ENCODE measurements around the gene CATSPERE.

DNA sequence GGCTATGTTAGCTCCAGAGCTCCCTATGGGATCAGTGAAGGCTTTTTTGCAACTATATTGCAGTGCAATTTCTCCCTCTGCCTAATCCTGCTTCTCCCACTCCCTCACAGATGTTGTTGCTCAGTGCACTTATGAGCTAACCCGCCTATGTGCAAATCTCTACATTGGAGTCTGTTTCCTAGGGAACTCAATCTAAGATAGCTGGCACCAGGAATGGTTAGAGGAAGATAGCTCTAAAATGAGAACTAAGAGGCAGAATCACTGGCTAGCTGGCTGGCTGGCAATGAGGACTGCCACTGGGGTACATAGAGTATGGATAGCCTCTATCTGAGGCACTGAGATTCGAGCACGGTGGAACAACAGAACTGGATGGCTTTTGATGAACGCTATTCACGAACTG, 48.9 kb upstream of the CATSPERE start:
- TF ChIP-seq CTCF (IDR thresholded peaks at IDR 0.05) (no peak), EP300 (IDR thresholded peaks at IDR 0.05) (no peak), POLR2A (IDR thresholded peaks at IDR 0.05) (no peak)
